Measurements from ENCODE around the gene CEP104.

- TF ChIP-seq CTCF (IDR thresholded peaks at IDR 0.05) (no peak), EZH2 (IDR thresholded peaks at IDR 0.05; ENCODE audit: borderline replicate concordance, insufficient read depth, low read depth, low read length, poor library complexity, severe bottlenecking) (no peak)
Observed at GRCh38 chr1:3820316-3820715, 36.7 kb downstream of the CEP104 start.
